ENCODE measurements around the gene TDRD9.

Gene TDRD9

DNA sequence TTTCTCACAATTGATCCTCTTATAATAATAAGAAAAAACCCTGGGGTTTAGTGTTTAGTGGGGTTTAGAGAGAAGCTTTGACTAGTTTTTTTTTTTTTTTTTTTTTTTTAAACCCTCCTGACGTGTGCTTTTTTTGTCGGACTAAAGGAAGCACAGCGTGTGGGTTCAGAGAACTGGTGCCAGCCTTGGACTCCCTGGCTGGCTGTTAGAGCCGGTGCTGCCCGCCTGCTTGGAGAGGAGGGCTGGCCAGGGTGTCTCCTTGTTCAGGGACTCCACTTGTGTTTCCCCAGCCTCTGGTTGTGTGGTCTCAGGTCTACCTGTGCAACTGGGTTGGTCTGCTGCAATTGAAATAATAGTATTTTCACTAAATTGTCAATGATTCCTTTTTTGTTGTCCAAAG lies 103.1 kb downstream of the TDRD9 start:
- DNase-seq, result no peak

DNA sequence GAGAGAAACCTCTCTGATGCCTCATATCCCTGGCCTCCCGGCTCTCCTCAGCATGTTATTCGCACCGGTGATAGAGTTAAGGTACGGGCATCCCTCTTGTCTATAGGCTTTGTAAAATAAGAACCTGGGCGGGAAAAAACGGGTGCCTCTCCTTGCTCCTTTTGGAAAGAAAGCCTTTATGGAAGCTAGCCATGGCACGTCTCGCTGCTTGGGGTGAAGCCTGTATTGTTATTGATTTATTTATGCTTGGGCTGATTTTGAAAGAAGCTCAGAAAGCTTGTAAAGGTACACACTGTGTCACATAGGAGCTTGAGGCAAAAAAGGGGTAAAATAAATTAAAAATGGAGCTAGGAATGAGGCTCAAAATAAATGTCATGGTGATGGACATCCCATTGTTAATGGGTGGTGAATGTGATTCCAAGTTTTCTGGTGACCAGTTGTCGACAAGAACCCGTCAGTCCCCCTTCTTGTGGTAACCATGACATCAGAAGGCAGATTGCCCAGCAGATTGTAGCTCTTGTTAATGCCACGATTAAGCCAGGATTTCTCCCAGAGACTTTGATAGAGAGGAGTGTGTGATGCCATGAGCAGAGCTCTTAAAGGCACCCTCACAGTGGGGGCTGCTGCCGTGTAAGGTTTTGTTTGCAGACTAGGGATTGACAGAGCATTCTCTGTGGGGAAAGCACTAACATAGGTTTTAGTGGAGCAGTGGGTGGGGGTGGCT lies 106.9 kb downstream of the TDRD9 start:
- DNase-seq, result no peak

DNA sequence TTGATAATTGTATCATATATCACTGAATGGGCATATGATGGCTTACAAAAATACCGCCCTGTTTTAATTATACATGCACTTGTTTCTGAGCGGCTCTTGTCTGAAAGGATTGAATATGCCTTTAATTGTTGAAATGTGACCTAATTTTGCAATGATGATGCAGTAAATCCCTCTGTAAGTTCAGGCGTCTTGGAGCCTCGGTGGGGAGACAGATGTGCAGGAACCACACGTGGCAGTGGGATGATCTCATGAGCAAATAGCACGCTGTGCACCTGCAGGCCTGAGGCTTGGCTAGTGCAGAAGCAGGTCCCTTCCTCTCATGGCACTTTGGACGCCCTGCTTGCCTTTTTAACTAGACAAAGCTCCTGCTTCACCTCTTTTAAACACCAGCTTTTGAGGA lies 108.0 kb downstream of the TDRD9 start:
- no peak for DNase-seq

DNA sequence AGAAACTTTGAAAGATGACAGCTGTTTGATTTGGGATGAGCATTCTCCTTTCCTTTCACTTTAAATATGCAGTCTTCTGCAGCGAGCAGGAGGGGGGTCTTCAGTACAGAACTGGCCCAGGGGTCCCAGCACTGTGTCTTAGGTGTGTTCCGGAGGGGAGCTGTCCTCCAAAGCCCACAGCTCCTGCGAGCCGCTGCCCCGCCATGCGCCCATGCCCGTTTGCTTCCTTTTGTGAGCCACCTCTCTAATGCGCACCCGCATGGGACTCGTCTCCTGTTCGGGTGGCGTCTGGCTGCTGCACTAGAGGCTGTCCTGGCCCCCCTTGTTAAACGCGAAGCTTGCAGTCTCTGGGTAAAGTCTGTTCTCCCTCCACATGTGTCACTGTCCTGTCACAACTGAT lies 108.8 kb downstream of the TDRD9 start:
- DNase-seq, result no peak

DNA sequence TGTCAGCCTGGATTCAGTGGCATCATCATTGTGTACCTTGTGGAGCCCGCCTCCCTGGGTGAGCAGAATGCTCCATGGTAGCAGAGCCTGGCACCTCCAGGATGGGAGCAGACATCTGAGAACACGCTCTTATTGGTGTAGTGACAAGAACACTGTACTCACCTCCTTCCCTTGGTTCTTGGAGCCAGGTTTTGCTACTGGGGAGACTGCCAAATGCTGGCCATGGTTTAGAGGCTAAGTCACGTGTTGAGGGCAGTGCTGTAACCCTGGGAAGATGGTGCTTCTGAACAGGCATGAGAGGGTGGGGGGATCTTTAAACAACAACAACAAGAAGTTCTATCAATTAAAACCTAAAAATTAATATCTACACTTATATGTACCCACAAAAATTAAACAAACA lies 109.6 kb downstream of the TDRD9 start:
- no peak for DNase-seq

DNA sequence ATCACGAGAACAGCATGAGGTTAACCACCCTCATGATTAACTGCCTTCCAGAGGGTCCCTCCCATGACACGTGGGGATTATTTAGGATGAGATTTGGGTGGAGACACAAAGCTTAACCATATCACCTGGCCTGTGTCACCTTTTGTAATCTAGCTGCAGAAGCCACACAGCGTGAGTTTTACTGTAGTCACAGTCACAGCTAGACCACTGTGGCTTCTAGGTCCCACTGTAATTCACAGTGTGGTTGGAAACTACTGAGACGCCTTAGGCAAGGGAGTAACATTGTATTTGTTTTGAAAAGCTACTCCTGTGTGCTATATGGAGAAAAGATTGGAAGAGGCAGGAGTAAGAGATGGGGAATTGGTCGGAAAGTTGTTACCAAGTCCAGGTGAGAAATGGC lies 111.0 kb downstream of the TDRD9 start:
- no peak for DNase-seq

DNA sequence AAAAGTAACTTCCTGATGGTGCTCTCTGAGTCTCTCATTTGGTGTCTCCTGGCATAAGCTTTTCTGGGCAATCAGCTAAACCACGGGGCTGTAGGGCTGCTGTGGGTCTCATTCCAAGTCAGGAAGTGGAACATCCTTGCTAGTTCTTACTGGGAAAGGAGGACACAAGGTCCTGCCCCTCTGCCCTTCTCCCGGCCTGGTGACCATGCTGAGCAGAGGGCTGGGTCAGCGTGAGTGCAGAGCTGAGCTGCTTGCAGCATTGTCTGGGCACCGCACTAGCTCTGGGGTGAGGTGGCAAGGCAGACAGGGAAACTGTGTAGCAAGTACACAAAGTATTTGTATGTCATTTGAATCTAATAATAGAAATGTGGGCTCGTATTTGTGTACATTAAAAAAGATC lies 112.3 kb downstream of the TDRD9 start:
- no peak for DNase-seq

DNA sequence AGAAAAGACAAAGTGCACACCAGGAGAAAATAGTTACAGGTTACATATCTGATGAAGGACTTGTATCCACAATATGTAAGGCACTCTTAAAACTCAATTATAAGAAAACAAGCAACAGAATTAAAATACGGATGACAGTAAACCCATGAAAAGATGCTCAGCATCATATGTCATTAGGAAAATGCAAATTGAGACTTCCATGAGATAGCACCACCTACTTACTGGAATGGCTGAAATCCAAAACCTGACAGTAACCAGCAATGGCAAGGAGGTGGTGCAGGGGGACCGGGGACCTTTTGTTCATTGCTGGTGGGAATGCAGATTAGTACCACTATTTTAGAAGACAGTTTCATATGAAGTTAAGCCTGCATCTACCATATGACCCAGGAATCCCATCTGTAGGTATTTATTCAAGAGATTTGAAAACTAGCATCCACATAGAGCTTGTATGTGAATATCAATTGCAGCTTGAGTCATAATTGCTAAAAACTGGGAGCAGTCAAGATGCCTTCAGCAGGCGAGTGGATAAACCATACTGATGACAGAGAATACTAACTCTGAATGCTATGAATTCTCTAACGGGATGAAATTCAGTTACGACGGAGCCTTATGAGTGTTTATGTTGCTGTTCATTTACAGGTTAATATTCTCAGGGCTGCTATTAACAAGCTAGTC lies 113.3 kb downstream of the TDRD9 start:
- DNase-seq, result no peak

DNA sequence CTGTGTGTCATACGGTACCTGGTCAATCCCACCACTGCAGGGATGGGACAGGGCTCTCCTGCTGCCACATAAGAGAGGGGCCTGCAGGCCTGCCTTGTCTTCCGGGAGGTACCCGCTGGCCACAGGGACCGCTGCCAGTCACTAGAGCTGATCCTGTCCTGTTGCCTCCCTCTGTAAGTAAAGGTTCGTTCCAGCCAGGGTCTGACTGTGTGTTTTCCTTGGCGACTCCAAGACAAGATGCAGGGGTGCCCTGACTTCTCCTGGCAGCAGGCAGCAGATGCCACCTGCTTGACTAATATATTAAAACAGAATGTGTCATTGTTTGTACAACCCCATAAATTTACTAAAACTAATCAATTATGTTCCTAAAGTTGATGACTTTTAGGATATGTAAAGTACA lies 115.8 kb downstream of the TDRD9 start:
- no peak for DNase-seq

DNA sequence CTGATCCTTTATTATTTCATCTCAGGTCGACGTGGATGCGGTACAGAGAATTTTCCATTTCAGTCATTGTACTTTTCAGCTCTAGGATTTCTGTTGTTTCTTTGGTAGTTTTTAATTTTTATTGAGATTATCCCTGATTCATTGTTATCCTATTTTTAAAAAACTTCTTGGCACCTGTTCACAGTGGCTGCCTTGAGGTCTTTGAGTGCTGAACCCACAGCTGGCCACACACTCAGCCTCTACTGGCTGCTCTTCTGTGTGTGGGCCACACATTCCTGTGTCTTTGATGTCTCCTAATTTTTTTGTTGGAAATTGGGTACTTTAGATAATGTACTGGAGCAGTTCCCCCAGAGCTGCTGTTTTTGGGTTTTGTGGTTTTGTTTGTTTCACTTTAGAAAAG lies 119.5 kb downstream of the TDRD9 start:
- DNase-seq, result no peak

DNA sequence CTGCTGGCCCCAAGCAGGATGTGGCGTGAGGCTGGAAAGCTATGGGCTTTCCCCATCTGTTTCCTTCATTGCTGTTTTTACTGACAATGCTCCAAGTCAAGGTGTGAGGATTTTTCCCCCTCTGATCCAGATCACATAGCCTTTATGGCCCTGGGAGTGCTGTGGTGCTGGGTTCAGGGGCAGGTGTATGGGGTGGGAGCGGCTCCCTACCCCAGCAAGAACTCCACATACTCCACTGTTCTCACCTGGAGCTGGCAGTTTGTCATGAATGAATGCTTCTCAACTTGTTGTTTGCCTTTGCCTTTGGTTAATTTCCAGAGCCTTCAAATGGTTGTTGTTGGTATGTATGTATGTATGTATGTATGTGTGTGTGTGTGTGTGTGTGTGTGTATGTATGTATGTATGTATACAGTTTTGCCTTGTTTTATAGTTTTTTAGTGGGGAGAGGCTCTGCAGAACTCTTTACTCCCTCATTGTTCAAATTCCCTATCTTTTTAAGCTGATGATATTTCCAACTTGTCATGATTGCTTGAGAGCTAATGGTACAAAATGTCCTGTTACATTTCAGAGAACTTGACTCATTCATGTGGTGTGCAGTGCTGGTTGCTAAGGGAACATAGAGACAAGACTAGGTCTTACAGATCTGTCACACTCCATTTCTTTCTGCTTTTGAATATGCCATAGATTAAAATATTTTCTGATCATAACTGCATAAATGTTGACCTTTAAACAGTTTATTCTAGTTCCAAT lies 120.7 kb downstream of the TDRD9 start:
- DNase-seq, result no peak

DNA sequence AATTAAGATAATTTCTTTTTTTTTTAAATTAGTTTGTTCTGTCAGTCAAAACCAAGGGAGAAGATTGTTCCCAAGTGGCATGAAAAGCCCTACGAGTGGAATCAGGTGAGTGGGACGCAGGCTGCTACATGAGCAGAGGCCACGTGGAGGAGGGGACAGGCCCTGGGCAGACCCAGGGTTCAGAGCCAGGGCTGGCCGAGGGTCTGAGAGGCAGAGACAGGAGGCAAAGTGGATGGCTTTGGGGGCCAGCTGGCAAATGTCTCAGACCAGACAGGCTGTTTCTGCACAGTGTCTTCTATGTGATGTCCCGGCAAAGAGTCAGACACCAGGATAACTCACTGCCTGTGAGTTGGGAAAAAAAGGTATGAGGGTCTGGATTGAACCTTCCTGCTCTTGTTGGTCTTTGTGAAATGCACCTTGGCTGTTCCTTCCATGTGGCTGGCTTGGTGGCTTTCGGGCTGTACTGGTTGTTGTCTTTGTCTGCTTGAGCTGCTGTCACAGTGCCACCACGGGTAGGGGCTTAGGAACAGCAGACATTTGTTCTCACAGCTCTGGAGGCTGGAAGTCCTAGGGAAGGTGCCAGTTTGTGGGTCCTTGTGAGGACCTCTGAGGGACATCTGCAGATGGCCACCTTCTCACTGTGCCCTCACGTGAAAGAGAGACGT lies 121.5 kb downstream of the TDRD9 start:
- DNase-seq, result no peak

DNA sequence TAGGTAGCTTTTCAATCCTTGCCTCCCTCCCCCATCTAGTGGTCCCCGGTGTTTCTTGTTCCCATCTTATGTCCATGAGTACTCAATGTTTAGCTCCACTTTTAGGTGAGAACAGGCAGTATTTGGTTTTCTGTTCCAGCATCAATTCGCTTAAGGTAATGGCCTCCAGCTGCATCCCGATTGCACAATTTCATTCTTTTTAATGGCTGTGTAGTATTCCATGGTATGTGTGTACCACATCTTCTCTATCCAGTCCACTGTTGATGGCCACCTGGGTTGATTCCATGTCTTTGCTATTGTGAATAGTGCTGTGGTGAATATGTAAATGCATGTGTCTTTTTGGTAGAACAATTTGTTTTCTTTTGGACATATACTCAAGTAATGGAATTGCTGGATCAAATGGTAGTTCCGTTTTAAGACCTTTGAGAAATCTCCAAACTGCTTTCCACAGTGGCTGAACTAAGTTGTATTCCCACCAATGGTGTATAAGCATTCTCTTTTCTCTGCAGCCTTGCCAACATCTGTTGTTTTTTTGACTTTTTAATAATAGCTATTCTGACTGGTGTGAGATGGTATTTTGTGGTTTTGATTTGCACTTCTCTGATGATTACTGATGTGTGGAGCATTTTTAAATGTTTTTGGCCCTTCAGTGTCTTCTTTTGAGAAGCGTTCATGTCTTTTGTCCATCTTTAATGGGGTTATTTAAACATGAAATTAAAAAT lies 123.0 kb downstream of the TDRD9 start:
- DNase-seq, result no peak

DNA sequence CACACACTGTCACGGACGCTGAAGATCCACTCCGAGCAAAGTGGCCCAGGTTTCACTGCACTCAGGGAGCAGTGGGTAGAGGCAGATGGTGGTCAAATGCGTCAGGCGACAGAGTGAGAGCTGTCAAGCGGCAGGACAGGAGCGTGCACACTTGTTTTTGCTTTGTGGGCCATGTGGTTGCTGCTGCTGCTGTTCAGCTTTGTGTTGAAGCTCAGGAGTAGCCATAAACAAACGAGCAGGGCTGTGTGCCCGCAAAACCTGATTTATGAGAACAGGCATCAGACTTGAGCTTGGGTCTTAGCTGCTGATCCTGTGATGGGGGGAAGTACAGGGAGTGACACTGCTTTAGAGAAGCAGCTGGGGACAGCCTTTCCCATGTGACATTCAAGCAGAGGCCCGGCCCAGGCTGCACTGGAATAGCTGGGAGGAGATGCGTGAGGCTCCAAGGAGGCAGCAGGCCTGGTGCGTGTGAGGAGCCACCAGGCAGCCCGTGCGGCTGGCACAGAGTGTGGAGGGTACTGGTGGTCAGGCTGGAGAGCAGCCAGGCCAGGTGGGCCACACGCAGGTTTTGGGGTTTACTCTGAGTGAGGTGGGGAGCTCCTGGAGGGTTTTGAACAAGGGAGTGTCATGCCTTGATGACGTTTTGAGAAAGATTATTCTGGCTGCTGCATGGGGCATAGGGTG lies 126.1 kb downstream of the TDRD9 start:
- no peak for DNase-seq

DNA sequence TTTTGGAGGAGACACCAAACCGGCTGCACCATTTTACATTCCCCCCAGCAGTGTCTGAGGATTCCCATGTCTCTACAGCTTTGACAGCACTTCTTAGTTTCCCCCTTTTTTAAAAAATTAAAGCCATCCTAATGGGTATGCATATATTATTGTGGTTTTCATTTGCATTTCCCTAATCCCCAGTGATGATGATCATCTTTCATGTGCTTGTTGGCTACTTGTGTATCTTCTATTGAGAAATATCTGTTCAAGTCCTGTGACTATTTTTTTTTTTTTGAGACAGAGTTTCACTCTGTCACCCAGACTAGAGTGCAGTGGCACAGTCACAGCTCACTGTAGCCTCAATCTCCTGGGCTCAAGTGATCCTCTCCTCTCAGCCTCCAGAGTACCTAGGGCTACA lies 134.0 kb downstream of the TDRD9 start:
- DNase-seq, result no peak

DNA sequence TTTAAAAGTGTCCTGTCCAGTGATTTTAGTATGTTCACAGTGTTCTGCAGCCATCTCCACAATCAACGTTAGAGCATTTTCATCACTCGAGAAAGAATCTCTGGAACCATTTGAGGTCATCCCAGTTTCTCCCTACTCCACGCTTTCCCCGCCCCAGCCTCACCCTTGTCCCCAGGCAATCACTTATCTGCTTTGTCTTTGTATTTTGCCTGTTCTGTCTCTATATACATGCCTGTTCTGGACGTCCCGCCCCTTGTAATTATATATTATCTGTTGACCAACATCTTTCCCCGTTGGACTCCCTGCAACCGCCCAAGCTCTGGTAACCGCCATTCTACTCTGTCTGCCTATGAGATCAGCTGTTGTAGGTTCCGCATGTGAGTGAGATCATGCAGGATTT lies 135.7 kb downstream of the TDRD9 start:
- no peak for DNase-seq

DNA sequence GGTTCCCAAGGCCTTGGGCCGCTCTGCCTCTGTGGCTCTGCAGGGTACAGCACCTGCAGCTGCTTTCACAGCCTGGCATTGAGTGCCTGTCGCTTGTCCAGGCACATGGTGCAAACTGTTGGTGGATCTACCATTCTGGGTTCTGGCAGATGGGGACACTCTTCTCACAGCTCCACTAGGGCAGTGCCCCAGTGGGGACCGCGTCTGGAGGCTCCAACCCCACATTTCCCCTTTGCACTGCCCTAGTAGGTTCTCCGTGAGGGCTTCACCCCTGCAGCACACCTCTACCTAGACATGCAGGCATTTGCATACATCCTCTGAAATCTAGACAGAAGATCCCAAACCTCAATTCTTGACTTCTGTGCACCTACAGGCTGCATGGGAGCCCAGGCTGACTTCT lies 138.0 kb downstream of the TDRD9 start:
- DNase-seq, result no peak

DNA sequence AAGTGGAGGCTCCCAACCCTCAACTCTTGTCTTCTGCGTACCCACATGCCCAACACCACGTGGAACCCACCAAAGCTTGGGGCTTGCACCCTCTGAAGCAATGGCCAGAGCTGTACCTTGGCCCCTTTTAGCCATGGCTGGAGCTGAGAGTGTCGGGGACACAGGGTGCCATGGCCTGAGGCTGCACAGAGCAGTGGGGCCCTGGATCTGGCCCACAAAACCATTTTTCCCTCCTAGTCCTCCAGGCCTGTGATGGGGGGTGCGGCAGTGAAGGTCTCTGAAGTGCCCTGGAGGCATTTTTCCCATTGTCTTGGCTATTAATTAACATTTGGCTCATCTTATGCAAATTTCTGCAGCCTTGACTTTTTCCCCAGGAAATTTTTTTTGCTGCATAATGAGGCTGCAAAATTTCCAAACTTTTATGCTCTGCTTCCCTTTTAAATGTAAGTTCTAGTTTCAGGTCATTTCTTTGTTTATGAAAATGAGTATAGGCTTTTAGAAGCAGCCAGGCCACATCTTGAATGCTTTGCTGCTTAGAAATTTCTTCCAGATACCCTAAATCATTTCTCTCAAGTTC lies 138.6 kb downstream of the TDRD9 start:
- no peak for DNase-seq

DNA sequence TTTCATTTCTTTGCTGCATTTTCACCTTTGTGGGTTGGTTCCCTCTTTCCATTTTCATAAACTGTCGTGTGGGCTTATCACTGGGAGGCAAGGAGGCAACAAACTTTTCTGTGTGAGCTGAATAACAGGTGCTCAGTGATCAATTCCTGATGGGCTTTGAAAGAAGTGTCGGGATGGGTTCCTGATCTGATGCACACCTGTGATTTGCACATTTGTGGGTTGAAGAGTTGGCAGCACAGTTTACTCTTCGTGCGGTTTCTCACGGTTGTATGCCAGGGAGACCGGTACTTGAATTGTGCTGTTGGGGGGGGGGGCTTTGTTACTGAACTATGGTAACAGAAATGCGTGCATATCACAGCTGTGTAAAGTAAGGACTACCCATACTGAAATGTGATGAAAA lies 141.3 kb downstream of the TDRD9 start:
- DNase-seq, result no peak

DNA sequence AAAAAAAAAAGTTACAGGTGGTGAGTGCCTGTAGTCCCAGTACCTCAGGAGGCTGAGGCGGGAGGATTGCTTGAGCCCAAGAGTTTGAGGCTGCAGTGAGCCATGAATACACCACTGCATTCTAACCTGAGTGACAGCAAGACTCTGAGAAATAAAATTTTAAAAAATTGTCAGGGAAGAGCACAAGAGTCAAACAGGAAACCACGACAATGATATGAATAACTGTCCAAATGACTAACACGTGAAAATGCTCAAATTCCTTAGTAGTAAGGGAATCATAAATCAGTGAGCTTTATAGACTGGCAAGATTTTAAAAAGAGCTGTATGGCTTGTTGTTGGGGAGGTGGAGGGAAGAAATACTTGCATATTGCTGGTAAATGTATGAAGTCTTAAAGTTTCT lies 144.3 kb downstream of the TDRD9 start:
- DNase-seq, result no peak

DNA sequence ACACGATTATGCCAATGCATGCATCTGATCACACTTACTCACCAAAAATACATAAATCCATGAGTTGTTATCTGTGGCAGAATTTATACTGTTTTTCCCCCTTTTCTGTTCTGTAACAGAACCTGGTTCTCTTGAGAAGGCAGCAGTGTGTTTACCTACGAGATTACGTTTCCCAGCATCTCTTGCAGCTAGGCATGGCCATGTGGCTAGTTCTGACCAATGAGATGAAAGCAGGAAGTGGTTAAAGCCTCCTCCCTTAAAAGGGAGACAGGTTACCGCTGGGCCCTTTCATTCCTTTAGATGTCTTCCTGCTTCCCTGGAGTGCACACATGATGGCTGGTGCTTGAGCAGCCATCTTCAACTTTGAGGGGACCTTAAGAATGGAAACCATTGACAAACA lies 145.5 kb downstream of the TDRD9 start:
- no peak for DNase-seq

DNA sequence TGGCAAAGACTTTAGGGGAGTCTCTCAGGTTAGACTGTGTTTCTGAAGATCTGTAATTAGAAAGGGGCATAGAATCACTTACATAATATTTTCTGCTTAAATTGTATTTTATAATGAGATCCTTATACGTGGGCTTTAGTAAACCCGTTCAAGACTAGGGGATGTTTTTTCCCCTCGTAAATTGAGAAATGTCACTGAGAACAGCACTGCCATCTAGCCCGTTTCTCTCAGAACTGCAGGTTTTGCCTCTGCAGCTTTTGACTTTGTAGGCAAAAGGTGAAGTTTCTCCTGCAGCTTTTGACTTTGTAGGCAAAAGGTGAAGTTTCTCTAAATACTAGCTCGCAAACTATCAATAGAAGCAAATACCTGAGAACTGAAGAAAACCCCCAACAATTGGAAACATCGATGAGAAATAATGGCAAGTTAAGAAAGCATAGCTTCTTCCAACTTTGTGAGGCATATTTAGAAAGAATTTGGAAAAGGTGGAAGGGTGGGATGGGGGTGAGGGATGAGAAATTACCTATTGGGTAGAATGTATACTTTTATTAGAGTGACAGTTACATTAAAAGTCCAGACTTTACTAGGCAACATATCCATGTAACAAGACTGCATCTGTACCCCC lies 147.4 kb downstream of the TDRD9 start:
- DNase-seq, result no peak
